ENCODE data around the gene SMLR1. TPM values are rescaled to one million over a fixed set of nuclear protein-coding genes. Genes with fewer than 3 reads are reported as not detected.

SMLR1 gene
- total and polyA plus RNA-seq, 12 donors: not detected

DNA sequence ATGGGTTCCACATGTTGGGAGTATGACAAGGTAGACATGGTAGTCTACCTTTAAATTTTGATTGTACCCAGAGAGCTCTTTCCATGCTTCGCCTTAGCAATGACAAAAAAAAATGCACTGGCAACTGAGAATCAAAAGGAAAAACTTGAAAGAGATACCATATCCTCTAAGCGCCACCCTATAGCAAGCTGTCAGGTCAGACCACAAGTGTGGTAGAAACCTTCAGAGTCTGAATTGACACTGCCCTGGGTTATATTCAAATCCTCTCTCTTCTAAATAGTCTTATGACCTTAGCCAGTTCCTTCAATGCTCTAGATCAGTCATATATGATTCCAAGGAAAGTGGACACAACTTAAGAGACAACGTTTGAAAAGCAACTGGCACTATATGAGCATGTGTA is 45.6 kb upstream of the SMLR1 start:
- peaks cover 0 to 12% (median 0%) of the 10 kb centered on the region in 9 donors for H3K4me1 ChIP-seq
- TF ChIP-seq, protein P1, sequence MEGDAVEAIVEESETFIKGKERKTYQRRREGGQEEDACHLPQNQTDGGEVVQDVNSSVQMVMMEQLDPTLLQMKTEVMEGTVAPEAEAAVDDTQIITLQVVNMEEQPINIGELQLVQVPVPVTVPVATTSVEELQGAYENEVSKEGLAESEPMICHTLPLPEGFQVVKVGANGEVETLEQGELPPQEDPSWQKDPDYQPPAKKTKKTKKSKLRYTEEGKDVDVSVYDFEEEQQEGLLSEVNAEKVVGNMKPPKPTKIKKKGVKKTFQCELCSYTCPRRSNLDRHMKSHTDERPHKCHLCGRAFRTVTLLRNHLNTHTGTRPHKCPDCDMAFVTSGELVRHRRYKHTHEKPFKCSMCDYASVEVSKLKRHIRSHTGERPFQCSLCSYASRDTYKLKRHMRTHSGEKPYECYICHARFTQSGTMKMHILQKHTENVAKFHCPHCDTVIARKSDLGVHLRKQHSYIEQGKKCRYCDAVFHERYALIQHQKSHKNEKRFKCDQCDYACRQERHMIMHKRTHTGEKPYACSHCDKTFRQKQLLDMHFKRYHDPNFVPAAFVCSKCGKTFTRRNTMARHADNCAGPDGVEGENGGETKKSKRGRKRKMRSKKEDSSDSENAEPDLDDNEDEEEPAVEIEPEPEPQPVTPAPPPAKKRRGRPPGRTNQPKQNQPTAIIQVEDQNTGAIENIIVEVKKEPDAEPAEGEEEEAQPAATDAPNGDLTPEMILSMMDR (IDR thresholded peaks at IDR 0.05): no peak
- DNase-seq: no peak
- ATAC-seq: no peak
- no peak overlapping the region for H3K4me3 ChIP-seq
- H3K36me3 ChIP-seq: no peaks in the 10 kb centered on the region
- intact Hi-C loops (cut with DNase I): no loop called here
- H3K27ac ChIP-seq: no peak overlapping the region
- peaks cover 0 to 3% (median 0%) of the 10 kb centered on the region in 11 donors for H3K9me3 ChIP-seq
- 90 to 93% methylated on average over 3 of the region's 3 CpGs for WGBS, 2 donors
- H3K27me3 ChIP-seq: no peaks in the 10 kb centered on the region

DNA sequence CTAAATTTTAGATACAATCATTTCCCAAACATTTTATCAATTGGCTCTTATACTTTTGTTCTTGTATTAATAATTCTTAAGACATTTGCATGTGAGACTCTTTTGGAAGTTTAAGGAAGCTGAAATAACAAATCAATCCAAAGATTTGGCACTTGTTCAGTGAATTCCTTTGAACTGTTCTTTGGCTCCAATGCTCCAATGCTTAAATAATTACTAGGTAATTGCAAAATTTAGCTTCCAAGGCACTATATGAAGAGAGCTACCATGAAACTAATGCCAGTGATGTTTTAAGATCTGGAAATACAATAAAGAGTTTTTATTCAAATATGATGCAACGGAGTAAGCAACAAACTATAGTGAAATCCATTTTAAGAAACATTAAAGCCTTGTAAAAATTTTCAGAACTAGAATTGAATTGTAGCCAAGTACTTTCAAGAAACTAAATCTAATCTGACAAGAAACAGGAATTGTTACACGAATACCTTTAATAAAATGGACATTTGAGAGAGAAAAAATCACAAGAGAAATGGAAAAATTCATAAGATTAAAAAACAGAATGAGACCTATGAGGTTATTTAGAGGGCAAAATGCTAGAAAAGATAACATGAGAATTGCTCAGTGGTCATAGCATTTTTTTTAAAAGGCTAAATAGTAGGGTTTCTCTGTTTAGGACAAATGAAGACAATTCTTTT is 43.6 kb upstream of the SMLR1 start:
- peaks cover 0 to 3% (median 0%) of the 10 kb centered on the region in 11 donors for H3K9me3 ChIP-seq
- H3K27me3 ChIP-seq: peaks cover 0 to 4% (median 0%) of the 10 kb centered on the region in 7 donors
- no peak overlapping the region for H3K27ac ChIP-seq
- no peaks in the 10 kb centered on the region for H3K36me3 ChIP-seq
- DNase-seq (no peak), ATAC-seq (no peak)
- WGBS, 2 donors: 48 to 59% methylated on average over 2 of the region's 2 CpGs
- TF ChIP-seq, protein P1 (IDR thresholded peaks at IDR 0.05): no peak
- H3K4me3 ChIP-seq: no peak overlapping the region
- H3K4me1 ChIP-seq: peaks cover 0 to 11% (median 0%) of the 10 kb centered on the region in 9 donors
- intact Hi-C loops (cut with DNase I): no loop called here

- intact Hi-C loops (cut with DNase I): no loop called here
- H3K36me3 ChIP-seq: no peaks in the 10 kb centered on the region
- peaks cover 0 to 5% (median 0%) of the 10 kb centered on the region in 11 donors for H3K9me3 ChIP-seq
- peaks cover 0 to 4% (median 0%) of the 10 kb centered on the region in 7 donors for H3K27me3 ChIP-seq
- H3K4me1 ChIP-seq: no peaks in the 10 kb centered on the region
- TF ChIP-seq, protein P1 (IDR thresholded peaks at IDR 0.05): no peak
- DNase-seq: no peak
- WGBS, 2 donors: 84 to 91% methylated on average over 3 of the region's 3 CpGs
- H3K4me3 ChIP-seq: no peak overlapping the region
- ATAC-seq: no peak
- no peak overlapping the region for H3K27ac ChIP-seq
These were observed 39.3 kb upstream of the SMLR1 start for GRCh38 chr6:130787726-130788500.

DNA sequence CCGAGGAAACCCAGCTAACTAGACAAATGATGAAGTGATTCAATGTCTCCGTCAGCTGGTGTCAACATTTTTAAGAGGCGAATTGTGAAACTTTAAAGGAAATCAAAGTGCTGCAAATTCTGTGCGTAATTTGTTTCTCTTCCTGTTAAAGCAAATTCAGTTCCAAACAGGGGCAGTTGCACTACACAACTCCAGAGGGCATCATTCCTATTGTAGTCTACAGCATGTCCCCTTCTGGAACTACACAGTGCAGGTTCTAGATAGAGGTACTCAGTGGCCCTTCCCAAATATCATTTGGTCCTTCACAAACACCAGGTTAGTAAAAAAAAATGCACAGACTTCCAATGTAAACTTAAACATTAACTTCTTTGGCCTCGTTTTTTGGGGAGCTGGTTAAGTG is 38.3 kb upstream of the SMLR1 start:
- WGBS, 2 donors: 70 to 73% methylated on average over 5 of the region's 5 CpGs
- Histone ChIP-seq H3K27me3 (peaks cover 0 to 4% (median 0%) of the 10 kb centered on the region in 7 donors), H3K9me3 (peaks cover 0 to 5% (median 0%) of the 10 kb centered on the region in 11 donors), H3K36me3 (no peaks in the 10 kb centered on the region), H3K27ac (no peak overlapping the region), H3K4me1 (no peaks in the 10 kb centered on the region), H3K4me3 (no peak overlapping the region)
- no peak for ATAC-seq
- TF ChIP-seq, protein P1 (IDR thresholded peaks at IDR 0.05): no peak
- intact Hi-C loops (cut with DNase I): no loop called here
- no peak for DNase-seq
